Stimulated activated naive CD4-positive, alpha-beta T cell (primary cell): ENCODE measurements around the gene IKBKE.

Experiments
- DNase-seq, 6 experiments: peaks; one replicate each; lab custom pipeline; 2025; lab: John Stamatoyannopoulos, UW

Gene IKBKE

DNA sequence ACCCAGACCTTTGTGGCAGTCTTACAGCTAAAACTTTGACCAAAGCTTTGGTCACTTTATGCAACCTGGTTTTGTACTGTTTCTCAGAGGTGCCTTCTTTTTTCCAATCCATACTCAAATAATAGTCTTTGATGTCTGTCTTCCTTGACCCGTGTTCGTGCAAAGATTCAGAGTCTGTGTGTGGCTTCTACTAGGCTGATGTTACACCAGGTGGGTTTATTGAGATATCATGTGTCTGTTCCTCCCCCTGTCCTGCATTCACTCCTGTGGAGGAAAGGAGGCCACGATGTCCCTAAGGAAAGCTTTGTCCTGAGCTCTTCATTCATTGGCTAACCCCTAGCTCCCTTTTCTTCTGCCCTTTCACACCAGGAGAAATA is 15.0 kb upstream of the IKBKE start:
- DNase-seq: no peak

DNA sequence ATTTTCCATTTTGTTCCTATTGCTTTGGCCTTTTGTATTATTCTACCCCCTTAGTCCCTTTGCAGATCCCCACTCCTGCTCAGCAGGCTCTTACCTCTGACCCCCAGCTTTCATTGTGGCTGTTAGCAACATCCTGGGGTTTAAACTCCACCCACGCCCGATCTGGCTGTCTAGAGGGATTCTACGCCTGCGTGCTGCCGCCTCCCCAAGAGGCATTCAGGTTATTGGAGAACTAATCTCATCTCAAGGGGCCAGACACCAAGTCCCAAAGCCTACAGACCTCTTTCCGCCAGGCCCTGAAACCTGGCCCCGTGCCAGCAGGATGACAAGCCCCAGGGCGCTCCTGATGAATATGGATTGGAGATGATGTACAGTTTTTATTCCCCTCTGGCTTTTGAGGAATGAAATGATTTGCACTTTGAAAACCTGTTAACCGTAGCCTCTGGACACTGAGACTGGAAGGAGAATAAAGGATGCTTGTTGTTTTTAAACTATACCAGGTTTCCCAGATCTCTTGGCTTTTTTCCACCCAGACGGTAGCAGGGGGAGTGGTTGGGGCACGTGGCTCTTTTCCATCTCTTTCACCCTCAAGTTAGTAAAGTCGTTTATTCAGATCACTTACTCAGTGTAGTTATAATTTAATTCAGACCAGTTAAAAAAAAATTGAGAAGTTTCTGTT is 14.5 kb upstream of the IKBKE start:
- no peak for DNase-seq

DNA sequence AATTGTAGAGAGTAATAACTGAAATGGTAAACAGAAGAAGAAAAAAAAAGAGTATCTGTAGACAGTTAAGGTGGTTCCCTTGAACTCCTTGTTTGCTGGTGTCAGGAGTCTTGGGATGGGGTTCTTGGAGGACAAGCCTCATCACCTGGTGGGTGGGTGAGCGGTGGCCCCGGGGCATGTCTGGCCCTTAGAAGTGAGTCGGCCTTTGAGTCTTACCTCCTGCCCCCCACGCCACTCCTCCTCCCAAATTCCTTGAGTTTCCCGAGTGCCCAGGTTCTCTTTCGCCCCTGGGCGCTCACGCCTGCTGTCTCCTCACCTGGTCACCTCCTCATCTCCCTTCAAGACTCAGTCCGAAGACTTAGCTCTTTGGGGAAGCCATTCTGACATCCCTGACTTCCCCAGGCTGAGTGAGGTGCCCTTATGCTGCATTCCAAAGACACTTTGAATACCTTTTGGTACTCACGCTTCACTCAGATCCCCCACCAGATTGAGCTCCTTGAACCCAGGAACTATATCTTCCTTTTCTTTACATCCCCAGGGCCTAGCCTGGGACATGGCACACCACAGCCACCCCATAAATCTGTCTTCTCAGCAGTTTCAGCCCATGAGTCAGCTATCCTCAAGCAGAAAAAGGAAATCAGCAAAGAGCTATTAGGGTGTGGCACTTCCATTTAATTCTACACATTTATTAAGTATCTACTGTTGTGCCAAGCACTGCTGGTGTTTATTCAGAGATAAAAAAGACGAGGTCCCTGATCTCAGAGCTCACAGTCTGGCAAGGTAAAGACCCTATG is 13.5 kb upstream of the IKBKE start:
- no peak for DNase-seq

DNA sequence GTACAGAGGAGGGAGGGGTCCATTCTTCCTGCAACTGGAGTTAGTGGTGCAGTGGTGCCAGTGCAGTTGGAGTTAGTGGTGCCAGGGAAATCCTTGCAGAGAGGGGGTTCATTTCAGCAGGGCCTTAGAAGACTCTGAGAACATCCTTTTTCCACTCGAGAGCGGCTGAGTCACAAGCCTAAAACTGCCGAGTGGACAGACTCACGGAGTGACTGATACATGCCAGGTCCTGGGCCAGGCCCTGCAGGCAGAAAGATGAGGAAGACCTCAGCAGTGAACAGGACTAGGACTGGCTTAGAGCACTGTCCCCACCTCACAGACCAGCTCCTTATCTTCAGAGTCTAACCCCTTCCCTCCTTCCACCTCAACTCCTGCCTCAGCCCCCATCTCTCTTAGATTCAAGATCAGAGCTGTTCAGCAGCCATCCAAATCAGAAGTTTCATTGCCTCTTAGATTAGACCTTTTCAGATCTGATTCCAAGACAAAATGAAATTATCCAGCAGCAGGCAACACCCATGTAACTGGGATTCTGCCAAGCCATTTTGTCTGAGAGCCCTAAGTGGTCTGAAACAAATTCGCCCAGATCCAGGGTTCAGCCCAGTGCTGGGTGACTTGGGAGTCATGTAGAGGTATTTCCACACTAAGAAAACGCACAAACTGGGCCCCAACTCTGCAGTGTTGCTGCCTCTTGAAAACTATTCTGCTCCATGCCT is 12.7 kb upstream of the IKBKE start:
- no peak for DNase-seq

DNA sequence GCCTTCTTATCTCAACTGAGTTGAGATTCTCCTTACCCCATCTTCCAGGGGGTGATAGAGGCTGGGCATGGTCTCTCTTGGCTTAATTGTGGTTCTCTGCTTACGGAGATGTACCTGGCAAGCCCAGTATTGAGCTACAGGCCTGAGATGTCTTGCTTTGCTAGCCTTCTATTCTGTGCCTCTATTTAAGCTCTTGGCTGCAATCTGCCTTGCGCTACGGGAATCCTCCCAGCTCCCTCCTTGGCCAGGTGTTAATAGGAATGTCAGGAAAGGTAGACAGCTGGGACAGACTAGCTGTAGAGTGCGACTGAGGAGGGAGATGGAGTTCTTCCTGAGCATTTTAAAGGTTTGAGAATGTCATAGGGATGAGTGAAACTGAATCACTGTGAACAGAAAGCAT is 10.6 kb upstream of the IKBKE start:
- no peak for DNase-seq

DNA sequence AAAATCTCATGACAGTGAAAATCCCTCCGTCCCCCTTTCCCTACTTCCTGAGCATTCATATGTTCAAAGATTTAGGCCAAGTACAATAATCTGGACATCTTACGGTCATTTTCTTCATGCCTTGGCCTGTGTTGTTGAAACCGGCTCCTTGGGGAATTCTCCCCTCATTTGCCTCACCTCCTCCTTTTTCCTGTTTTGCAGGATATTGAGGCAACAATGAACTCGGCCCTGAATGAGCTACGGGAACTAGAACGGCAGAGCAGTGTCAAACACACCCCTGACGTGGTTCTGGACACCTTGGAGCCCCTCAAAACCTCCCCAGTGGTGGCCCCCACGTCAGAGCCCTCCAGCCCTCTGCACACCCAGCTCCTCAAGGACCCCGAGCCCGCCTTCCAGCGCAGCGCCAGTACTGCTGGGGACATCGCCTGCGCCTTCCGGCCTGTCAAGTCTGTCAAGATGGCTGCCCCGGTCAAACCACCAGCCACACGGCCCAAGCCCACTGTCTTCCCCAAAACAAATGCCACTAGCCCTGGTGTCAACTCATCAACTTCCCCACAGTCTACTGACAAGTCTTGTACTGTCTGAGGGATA is 9.3 kb upstream of the IKBKE start:
- DNase-seq: no peak

DNA sequence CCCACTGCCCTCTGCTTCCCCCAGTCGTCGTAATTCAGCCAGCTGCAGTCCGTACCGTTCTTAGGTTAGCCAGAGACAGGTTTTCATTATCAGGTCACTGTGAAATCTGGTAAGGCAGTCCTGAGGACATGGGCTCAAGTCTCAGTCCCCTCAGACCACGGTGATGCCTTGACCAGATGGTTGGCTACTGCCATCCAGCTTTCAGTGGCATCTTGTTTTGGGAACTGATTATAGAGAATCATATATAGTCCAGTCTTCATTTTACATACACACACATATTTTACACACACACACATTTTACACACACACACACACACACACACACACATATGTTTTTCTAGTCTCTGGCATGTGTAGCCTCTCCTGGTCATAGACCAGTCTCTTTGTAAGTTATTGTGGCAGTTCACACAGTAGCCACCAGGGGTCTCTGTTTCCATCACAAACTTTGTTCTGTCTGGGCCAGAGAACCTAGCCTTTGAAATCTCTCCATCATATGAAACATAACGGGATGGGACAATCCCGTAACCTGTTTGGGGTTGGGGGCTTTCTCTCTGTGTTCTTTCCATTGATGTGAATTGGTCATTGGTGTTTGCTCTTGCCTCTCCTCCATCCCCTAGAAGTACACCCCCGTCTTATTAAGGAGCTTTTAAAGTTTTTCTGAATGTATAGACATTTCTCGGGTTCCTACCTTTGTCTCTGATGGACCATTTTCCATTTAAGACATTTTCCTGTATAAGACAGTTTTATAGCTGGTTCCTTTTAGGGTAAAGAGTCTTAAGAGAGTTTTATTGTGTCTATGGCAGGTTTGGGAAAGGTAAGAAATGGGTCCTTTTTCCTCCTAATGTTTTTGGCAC is 8.4 kb upstream of the IKBKE start:
- peak; percentile 34 to 81 (median 55) for DNase-seq

DNA sequence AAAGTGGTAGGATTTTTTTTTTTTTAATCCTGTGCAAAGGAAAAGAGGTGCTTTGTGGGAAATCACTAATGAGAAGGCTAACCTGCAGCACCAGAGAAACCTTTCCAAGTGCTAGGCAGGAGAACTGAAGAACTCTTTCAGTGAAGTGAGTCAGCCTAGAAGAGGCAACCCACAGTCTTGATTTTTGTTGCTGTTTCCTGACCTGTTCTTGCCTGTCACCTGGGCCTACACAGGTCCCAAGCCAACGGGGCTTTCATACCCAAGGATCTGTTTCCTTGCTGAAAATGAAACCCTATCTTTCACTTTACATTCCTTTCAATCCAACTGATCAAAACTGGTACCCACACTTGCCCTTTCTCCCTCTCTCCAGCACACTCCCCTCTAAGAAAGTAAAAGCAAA is 7.1 kb upstream of the IKBKE start:
- no peak for DNase-seq

DNA sequence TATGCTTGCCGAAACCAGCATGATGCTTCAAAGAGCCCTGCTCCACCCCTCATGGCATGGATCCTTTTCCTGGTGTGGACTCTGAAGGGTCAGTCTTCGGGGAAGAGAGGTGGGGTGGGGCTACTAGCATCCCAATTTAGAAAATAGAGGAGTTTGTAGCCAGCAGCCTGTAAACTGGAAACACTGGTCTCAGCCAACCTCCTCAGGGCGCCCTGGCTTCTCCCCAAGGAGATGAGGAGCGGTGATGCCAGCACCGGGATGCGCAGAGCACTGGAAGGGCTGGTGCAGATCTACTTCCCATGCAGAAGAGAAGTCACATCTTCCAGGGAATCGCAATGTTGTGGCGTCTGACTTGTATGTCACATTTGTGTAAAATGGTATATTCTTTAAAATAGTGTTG is 6.4 kb upstream of the IKBKE start:
- no peak for DNase-seq

DNA sequence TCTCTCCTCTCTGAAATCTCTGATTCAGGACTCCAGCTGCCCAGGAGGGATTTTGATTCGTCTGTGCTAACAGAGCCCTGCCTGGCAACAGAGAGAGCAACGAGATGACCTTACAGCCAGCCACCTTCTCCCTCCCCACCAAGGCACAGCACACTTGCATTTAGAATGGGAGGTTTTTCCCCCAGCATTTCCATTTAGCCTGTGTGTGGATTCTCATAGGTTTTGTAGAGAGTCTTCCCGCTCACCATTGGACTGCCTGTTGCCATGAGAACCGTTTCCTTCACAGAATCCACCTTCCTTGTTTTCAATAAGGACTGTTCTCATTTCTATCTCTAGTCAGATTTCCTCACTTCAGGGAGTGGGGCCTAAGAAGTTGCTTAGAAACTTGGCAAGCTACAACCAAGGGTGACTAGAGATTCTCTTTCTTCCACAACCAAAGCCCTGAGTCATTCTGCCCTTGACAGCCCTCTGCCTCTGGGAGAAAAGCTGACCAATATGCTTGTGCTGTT is 5.8 kb upstream of the IKBKE start:
- no peak for DNase-seq

DNA sequence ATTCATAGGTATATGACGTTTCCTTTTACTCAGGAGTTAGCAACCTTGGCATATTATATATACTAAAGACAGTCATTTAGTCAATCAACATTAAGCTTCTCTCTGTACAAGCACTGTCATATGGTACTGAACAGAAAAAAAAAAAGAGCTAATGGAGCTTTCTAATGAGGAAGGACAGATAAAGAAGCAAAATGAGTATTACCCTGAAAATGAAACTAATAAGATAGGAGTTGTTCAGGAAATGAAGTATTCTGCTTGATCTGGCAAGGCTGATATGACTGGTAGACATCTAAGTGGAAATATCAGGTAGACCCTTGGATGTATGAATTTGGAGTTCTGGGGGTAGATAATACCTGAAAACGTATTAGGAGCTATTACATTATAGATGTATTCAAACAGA is 4.3 kb upstream of the IKBKE start:
- no peak for DNase-seq

DNA sequence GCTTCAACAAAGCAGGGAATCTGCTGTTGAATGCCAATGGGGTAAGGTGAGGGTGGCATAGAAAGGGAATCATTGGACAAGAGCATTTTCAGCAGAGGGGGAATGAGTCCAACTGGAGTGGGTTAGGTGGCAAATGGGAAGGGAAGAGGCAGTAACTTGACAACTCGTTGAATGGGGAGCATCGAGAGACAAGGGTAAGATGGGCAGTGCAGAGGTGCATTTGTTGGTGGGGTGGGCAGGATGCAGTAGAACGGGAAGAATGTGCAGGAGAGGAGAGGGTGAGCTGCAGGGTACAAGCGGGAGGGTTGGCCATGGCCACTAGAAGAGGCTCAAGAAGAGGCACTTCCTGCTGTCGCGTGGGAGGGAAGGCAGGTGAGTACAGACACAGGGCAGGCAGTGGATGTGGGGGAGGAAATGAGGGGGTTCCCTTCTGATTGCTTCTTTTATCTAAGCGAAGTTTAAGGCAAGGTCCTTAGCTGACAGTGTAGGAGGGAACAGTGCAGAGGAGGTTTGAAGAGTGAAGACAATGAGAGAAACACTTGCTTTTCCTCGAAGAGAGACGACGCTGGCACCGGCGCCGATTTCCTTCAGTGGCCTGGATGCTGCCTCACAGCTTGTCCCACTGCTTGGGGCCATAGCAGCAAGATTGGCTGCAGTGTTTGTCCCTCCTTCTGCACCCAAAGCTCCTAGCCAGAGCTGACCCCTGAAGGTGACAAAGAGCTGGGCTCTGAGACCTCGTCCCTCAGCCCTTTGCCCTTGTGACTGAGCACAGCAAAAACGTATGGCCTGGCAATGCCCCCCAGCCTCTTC is 3.2 kb upstream of the IKBKE start:
- DNase-seq: peak in 2 of 6 experiments; percentile 7 to 17

DNA sequence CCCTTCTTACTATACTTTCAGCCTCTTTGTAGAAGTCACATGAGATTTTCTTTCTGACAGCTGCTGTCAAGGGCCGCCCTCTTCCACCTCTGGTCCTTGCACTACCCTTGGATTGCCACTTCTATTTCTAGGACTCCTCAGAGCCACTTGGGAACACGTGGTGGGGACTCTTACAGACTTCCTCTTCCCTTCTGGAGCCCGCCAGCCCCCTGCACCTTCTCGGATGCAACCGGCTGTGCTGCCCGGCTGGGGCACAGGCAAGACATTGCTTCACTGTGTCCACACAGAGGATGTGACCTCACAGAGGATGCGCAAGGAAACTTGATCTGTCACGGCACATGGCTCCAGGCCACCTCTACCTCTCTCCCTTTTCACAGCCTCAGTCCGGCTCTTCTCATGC is 2.4 kb upstream of the IKBKE start:
- peak in 1 of 6 experiments; percentile 10 for DNase-seq

DNA sequence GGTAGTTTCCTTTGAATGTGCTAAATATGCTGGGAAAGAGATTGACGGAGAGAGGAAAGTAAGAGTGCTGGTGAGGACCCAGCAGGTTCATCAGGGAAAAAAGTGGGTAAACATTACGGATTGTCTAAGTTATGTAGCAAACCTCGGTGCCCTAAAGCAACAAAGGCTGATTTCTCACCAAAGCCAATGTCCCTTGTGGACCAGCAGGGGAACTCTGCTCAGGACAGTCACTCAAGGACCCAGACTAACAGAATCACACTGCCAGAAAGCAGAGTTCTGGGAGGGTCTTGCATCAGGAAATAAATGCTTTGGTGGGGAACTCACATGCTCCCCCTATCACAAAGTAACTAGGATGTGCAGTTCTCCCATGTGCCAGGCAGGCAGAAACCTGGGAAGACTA is 1.7 kb upstream of the IKBKE start:
- DNase-seq: no peak

DNA sequence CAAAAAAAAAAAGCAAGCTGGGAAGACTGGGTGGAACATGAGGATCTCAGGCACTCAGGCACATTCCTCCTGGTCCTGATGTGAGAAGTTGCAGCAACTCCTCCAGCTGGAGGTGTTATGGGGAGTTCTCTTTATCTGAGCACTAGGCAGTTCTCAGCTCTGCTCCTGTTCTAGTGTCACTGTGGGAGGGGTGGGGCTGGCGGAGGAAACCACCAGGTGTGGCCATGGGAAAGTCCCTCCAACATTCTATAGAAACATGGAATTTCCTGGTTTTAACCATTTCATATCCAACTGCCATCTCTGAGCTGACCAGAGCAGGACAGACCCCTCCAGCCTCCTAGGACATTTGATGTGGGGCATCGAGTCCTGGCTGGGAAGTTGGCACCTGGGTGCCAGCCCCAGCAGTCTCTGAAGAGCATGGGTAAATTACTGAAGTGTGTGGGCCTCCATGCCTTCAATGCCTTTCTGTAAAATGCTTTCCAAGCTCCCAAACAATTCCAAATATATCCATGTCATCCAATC is 804 bp upstream of the IKBKE start:
- peak in 3 of 6 experiments; percentile 6 to 16 (median 9) for DNase-seq

DNA sequence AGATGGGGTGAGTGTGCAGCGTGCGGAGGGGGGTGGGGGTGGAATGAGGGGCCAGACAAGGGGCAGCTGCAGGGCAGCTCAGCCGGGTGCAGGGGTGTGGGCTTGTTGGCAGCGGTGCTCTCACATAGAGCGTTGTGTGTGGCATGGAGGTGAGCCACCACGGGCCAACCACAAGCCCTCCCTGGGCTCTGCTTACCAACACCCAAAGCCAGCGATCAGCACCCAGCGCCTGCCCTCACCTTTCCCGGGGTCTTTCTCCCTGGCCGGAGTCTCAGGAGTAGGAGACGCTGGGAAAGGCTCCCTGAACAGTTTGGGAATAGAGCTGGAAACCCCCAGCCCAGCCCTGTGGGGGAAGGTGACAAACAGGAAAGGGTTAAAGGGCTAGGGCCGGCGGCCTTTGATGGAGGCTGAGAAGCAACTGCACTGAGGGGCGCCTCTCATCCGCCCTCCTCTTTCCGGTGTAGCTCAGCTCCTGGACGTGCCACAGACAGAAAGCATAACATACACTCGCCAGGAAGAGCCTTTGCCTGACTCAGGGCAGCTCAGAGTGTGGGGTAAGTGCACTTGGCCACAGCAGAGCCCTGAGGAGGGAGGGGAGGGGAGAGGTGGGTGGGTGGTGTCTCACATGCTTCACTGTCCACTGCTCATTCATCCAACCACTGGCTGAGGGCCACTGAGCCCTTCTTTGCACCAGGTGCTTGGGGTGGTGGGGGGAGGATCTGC is 577 bp downstream of the IKBKE start:
- peak in 3 of 6 experiments; percentile 11 to 43 (median 29) for DNase-seq

DNA sequence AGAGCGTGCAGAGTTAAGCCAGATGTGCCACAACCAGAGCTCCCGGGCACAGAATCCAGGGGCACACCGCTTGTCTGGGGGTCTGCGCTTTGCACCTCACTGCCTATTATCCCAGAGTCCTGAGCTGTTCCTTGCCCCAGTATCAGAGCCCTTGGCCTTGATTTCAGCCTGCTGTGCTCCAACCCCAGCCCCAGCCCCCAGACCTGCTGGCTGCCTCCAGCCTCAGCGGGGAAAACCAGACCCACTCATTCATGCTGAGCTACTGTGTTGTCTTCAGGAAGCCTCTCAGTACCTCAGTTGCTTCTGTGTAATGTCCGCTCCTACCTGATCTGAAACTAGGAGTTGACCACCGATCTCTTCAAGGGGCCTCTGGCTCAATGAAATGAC is 1.1 kb downstream of the IKBKE start:
- no peak for DNase-seq

DNA sequence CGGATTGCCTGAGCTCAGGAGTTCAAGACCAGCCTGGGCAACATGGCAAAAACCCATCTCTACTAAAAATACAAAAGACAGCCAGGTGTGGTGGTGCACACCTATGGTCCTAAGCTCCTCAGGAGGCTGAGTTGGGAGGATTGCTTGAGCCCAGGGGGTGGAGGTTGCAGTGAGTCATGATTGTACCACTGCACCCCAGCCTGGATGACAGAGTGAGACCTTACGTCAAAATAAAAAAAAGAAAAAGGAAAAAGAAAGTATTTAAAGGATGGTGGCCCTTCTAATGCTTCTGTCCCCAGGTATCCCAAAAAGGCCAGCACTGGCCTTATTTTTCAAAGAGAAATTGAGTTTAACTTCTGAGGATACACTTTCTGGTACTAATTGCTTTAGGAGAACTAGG is 1.7 kb downstream of the IKBKE start:
- DNase-seq: no peak

DNA sequence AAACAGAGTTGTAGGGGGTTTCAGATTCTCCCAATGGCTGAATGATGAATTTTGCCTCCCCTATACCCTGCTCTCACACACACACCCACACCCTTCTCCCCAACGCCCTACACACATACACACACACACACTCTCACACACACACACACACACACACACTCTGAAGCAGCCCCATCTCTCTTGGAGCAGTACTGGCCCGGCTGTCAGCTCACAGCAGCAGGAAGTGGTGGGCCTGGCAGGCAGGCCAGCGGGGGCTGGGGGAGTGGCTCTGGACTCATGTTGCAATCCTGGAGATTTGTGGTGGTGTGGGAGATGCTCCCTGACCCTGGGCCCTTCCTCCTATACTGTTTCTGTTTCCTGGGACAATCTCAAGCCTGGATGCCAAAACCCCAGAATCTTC is 2.2 kb downstream of the IKBKE start:
- peak in 1 of 6 experiments; percentile 11 for DNase-seq

DNA sequence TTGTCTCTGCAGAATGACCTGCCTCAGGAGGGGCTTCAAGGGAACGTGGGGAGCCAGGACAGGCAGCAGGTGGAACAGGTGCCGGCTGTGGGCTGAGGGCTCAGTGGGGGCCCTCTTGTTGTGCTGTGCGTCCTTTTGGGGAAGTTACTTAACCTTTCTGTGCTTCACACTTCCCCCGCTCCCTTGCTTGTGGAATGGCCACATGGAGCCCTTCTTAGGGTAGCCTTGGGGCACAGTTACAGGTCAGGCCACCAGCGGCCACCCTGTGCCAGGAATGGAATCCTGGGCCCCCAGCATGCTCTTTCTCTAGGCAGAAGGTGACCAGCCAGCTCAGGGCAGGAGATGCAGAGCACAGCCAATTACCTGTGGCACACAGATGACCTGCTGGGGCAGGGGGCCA is 2.6 kb downstream of the IKBKE start:
- DNase-seq: no peak
